ENCODE measurements around the gene BIRC2.

GRCh38 chr11:102320679-102321078 is 26.3 kb upstream of the BIRC2 start:
- TF ChIP-seq POLR2A (IDR thresholded peaks at IDR 0.05) (no peak), CTCF (IDR thresholded peaks at IDR 0.05) (no peak)
